Endothelial cell of umbilical vein (primary cell): ENCODE measurements around the gene IFNA8. TPM values are rescaled to one million over a fixed set of nuclear protein-coding genes. Genes with fewer than 3 reads are reported as not detected.

Source experiments
- BruUV-seq: library from RNA; stranded (reverse); fragments of 400-500 nt; replicated peaks from 2 replicates; lab custom pipeline; 2021; lab: Mats Ljungman, UMichigan
- CTCF ChIA-PET: fragments of 300-600, 350-600 bp; sonication (Branson Sonifier 250); formaldehyde crosslinking; loops from one replicate; lab custom pipeline; 2021; ENCODE audit warnings: antibody characterized with exemption, inconsistent platforms; lab: Charles Lee
- POLR2A ChIA-PET: fragments of 300-600, 350-600 bp; sonication (Branson Sonifier 250); formaldehyde crosslinking; loops from one replicate; lab custom pipeline; 2021; ENCODE audit warnings: antibody characterized with exemption, inconsistent platforms; lab: Charles Lee
- DNase-seq: peaks from one replicate; pipeline ENCODE4 v3.0.0-alpha.2; 2011; ENCODE audit warnings: low read depth, low spot score
- FAIRE-seq: peaks from 2 replicates; lab custom pipeline; 2011; peaks lifted over from hg19 to GRCh38; lab: Jason Lieb, UNC
- H2AFZ ChIP-seq: 2 replicates; pipeline ENCODE4 v1.6.0; 2012; ENCODE audit warnings: low read depth, low read length, control low read depth, inconsistent platforms
- H3K27ac ChIP-seq: 2 replicates; pipeline ENCODE4 v1.5.1; 2011; ENCODE audit warnings: low read depth, mild to moderate bottlenecking, control low read depth, low read length, moderate library complexity; ENCODE audit not compliant: insufficient read depth
- H3K27me3 ChIP-seq, 2 experiments: 2 replicates each; pipeline versions ENCODE4 v1.6.0 to v1.6.1; 2011; ENCODE audit warnings: low read length in 2 of 2, mixed read lengths in 1 of 2; ENCODE audit not compliant: control insufficient read depth in 2 of 2, insufficient read depth in 2 of 2
- H3K36me3 ChIP-seq, 2 experiments: 2 replicates in 1 of 2; 3 replicates in 1 of 2; pipeline ENCODE4 v1.5.1; 2011; ENCODE audit warnings: low read length in 2 of 2, mild to moderate bottlenecking in 1 of 2, moderate library complexity in 1 of 2; ENCODE audit not compliant: control insufficient read depth in 2 of 2, insufficient read depth in 2 of 2; ENCODE audit errors: extremely low read depth in 1 of 2
- H3K4me1 ChIP-seq: 3 replicates; pipeline ENCODE4 v1.5.1; 2011; ENCODE audit warnings: mild to moderate bottlenecking, low read length; ENCODE audit not compliant: control insufficient read depth, insufficient read depth; ENCODE audit errors: extremely low read depth
- H3K4me2 ChIP-seq: 2 replicates; pipeline ENCODE4 v1.6.1; 2011; ENCODE audit warnings: low read length, control low read depth, mixed read lengths; ENCODE audit not compliant: insufficient read depth
- H3K4me3 ChIP-seq, 3 experiments: fragments of 200-600 bp in 1 of 3; sonication (generic), shearing (Covaris generic) in 1 of 3; replicated peaks in 1 of 3; 2 replicates each; pipeline ENCODE4 v1.5.1; 2011 to 2016; ENCODE audit warnings: control low read depth in 3 of 3, low read length in 3 of 3, mild to moderate bottlenecking in 2 of 3, inconsistent platforms in 1 of 3, low read depth in 1 of 3, moderate library complexity in 1 of 3; ENCODE audit not compliant: insufficient read depth in 1 of 3
- H3K79me2 ChIP-seq: 2 replicates; pipeline ENCODE4 v1.6.0; 2012; ENCODE audit warnings: low read length, inconsistent platforms; ENCODE audit not compliant: control insufficient read depth, insufficient read depth
- H3K9ac ChIP-seq: replicated peaks from 2 replicates; pipeline ENCODE3; 2011; ENCODE audit warnings: low read length, control low read depth; ENCODE audit not compliant: insufficient read depth; ENCODE audit errors: extremely low read depth
- H3K9me1 ChIP-seq: replicated peaks from 3 replicates; pipeline ENCODE4 v1.6.0; 2011; ENCODE audit warnings: mild to moderate bottlenecking, low read length; ENCODE audit not compliant: control insufficient read depth, insufficient read depth; ENCODE audit errors: extremely low read depth
- H3K9me3 ChIP-seq: replicated peaks from 2 replicates; pipeline ENCODE4 v1.5.1; 2012; ENCODE audit warnings: low read length, inconsistent platforms; ENCODE audit not compliant: control insufficient read depth, insufficient read depth
- H4K20me1 ChIP-seq: replicated peaks from 2 replicates; pipeline ENCODE3; 2011; ENCODE audit warnings: mild to moderate bottlenecking, low read length; ENCODE audit not compliant: control insufficient read depth, insufficient read depth; ENCODE audit errors: extremely low read depth
- CTCF ChIP-seq, 2 donors: IDR thresholded peaks; 1 replicate in 1 of 2; 2 replicates in 1 of 2; pipeline ENCODE4 v1.5.1; 2011; ENCODE audit warnings: low read length in 2 of 2, mild to moderate bottlenecking in 2 of 2, moderate library complexity in 2 of 2, control low read depth in 1 of 2, inconsistent platforms in 1 of 2, low read depth in 1 of 2; ENCODE audit not compliant: insufficient read depth in 1 of 2; ENCODE audit errors: extremely low read depth in 1 of 2
- EZH2 ChIP-seq: IDR thresholded peaks from 2 replicates; pipeline ENCODE4 v1.6.1; 2012; ENCODE audit warnings: borderline replicate concordance, low read depth, mild to moderate bottlenecking, moderate library complexity, low read length, inconsistent platforms; ENCODE audit not compliant: severe bottlenecking
- FOS ChIP-seq: IDR thresholded peaks from 2 replicates; pipeline ENCODE4 v1.6.1; 2011; ENCODE audit warnings: mild to moderate bottlenecking, low read length, moderate library complexity, borderline replicate concordance; ENCODE audit not compliant: insufficient read depth
- GATA2 ChIP-seq: IDR thresholded peaks from 2 replicates; pipeline ENCODE4 v1.7.0; 2011; ENCODE audit warnings: low read depth, mild to moderate bottlenecking, moderate library complexity, mixed read lengths, low read length; ENCODE audit not compliant: insufficient read length, insufficient read depth
- MYC ChIP-seq: IDR thresholded peaks from one replicate; pipeline ENCODE4 v1.6.1; 2011; ENCODE audit warnings: mild to moderate bottlenecking, low read depth, low read length
- dilution Hi-C: fragments of 300-500 bp; cut with MboI; formaldehyde crosslinking; loops from one replicate; pipeline ENCODE4 v1.15.0; 2019; ENCODE audit warnings: low sequenced_read_pairs; ENCODE audit not compliant: extremely low pct_ligation_motif_present
- intact Hi-C: fragments of 100-400 bp; cut with micrococcal nuclease; formaldehyde crosslinking; loops from one replicate; pipeline ENCODE4 v1.10.0; 2022
- polyA plus RNA-seq, 4 experiments: library from polyadenylated mRNA; depleted of rRNA in 3 of 4; stranded (reverse) in 3 of 4; unstranded in 1 of 4; fragments of >200 nt; gene quantifications; 2 replicates each; pipeline versions ENCODE4 v1.2.1 to v1.2.3, GENCODE V29; 2011 to 2012; ENCODE audit warnings: missing spikeins in 1 of 4
- total RNA-seq: library from RNA; stranded (reverse); gene quantifications from 2 replicates; pipeline ENCODE4 v1.2.3, GENCODE V29; 2021

IFNA8 gene
- total and polyA plus RNA-seq, 2 donors (not counting 3 experiments of a cell fraction or from before 2014, with no cell fraction given) = not detected

- dilution Hi-C loops = no loop called here
- CTCF ChIA-PET = interaction anchor here (1.3 to 1.7 kb wide), 2 partner anchors 21 to 94 kb away, joined by 3 to 7 read pairs; no protein-coding TSS in a partner anchor
- FAIRE-seq = no peak
These were observed 4.2 kb downstream of the IFNA8 start for GRCh38 chr9:21413151-21413550.

More at GRCh38 chr9:21413151-21413550, 4.2 kb downstream of the IFNA8 start:
- TF ChIP-seq FOS (no peak), GATA2 (no peak), CTCF (IDR thresholded peaks at IDR 0.05; ENCODE audit: extremely low read depth in 1 of 2, insufficient read depth in 1 of 2, low read depth in 1 of 2, low read length in 2 of 2) (no peak), EZH2 (no peak), MYC (no peak)
- H3K27ac ChIP-seq = no peak overlapping the region
- no peaks in the 10 kb centered on the region for H3K9me1 ChIP-seq
- H3K4me2 ChIP-seq = no peak overlapping the region
- no TSS peak for BruUV-seq
- DNase-seq = no peak
- H3K9me3 ChIP-seq = no peaks in the 10 kb centered on the region
- no peaks in the 10 kb centered on the region for H3K4me1 ChIP-seq
- no peaks in the 10 kb centered on the region for H3K79me2 ChIP-seq
- H3K9ac ChIP-seq = no peak overlapping the region
- H4K20me1 ChIP-seq = no peaks in the 10 kb centered on the region
- H3K36me3 ChIP-seq = no peaks in the 10 kb centered on the region
- peaks cover 24 to 43% of the 10 kb centered on the region in 2 experiments for H3K27me3 ChIP-seq
- H2AFZ ChIP-seq = no peak overlapping the region
- intact Hi-C loops = no loop called here
- H3K4me3 ChIP-seq = no peak overlapping the region
- POLR2A ChIA-PET = no interaction called here
